ENCODE results near the gene LPAR5.
A peak's percentile ranks its signal among the peaks of the same experiment; 100 is the strongest.

The LPAR5 gene

DNA sequence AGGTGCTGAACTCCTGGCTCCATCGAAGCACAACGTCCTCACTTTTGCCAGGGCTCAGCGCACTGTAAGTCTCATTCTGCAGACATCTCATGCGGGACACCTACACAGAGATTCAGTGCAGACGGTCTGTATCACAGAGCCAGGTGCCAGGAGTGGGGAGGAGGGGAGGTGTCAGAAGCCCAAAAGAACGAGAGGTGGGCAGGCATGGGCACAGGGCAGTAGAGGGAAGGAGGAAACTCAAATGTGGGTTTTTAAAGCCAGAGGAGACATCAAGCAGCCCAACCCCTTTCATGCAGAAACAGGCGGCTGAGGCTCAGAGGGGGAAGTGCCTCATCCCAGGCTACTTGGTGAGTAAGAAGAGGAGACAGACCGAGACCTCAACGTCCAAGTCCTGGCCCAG, 2.5 kb upstream of the LPAR5 start:
- DNase-seq (ENCODE audit: low spot score), result no peak

DNA sequence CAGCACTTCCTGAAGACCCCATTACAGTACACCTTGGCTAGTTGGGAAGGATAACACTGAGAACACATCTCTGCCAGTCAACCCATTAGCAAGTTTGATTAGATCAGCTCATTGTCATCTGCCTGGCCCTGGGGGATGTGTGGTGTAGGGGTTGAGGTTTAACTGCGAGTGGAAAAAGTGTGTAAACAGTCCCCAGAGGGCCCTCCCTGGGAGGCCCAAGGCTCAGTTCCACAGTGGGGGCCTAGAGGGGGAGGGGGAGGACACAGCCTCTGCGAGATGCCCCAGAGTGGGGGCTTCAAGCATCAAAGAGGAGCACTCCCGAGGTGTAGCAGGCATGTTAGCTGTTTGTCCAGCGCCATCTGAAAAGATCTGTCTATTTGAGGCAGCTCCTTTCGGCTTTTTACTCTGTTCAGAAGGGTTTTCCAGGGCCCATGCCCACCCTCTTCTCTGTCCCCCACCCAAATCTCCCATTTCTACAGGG, 344 bp downstream of the LPAR5 start:
- DNase-seq (ENCODE audit: low spot score), result no peak

DNA sequence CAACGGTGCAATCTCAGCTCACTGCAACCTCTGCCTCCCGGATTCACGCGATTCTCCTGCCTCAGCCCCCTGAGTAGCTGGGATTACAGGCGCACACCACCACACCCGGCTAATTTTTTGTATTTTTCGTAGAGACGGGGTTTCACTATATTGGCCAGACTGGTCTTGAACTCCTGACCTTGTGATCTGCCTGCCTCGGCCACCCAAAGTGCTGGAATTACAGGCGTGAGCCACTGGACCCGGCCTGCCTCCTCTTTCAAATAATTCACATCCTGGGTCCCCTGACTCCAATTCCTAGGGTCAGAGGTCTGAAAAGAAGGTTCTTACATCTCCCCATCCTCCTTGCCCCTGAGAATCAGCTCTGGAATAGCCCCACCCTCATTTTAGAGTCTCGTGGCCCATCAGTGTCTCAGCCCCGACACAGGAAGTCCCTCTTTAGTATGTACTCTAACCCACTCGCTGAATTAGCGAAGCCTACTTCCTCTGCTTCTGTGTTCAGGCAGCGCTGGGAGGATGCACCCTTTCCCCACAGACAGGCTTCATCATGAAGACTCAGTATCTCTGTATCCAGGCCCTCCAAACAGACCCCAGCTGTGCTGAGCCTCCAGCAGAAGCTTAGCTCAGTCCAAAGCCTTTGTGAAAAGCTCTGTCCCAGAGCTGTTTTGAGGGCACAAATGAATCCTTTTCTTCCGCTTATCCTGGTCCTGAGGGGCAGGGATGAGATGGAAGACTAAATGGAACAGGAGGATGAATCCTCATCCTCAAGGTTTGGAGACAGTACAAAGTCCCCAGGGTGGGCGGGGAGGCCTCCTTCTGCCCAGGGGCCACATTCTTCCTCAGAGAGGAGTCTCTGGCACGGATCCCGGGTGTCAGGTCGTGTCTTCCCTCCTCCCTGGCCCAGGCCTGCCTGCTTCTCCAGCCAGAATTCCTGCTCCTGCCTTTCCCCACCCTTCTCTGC, 3.5 kb downstream of the LPAR5 start:
- no peak for DNase-seq (ENCODE audit: low spot score)

DNA sequence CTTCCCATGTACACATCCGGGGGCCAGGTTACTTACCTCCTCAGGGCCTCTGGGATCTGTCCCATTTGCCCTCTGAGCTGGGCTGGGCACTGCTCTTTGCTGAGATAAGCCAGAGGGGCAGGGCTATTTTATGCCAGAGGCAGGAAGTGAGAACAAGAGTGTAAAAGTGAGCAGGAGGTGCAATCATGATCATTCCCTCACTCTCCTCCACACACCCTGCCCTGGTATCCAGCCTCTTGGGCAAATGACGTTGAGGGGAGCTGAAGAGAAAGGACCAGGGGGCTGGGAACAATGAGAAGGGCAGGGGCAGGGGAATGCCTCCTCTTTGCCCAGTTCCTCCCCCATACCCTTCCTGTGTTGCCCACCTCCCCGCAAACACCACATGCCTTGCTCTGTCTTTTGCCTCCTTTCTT, 4.2 kb downstream of the LPAR5 start:
- no peak for DNase-seq (ENCODE audit: low spot score)

DNA sequence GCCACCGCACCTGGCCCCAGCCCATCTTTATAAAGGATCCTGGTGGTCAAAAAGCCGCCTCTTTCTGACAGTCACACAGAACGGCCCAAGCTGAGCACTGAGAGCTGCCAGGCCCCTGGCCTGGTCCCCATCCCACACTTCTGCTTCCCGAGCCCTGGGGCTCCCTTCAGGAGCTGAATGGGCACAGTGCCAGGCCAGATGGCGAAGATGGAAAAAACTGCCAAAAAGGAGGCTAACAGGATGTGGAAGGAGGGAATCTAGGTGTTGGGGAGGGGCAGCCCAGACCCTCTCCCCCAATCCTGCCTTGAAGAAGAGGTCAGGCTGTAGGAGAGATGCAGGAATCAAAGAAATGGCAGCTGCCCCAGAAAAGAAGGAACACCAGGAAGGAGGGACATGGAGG, 5.0 kb downstream of the LPAR5 start:
- no peak for DNase-seq (ENCODE audit: low spot score)

DNA sequence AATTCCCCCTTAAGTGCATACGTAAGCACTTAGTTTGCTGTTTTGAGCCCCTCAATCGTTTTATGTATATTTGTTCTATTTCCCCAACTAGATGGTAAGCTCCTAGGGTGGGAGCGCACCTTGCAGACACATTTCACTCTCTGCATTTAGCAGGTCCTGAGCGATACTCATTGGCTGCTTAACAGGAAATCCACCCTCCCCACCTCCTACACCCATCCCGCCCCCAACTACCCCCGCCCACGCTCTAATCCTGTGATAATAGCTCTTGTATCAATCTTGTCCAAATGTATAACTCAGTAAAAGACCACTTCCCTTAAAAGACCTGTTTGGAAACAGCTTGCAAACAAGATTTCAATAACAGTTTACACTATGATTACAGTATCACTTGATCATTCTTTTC, 8.1 kb downstream of the LPAR5 start:
- no peak for DNase-seq (ENCODE audit: low spot score)

DNA sequence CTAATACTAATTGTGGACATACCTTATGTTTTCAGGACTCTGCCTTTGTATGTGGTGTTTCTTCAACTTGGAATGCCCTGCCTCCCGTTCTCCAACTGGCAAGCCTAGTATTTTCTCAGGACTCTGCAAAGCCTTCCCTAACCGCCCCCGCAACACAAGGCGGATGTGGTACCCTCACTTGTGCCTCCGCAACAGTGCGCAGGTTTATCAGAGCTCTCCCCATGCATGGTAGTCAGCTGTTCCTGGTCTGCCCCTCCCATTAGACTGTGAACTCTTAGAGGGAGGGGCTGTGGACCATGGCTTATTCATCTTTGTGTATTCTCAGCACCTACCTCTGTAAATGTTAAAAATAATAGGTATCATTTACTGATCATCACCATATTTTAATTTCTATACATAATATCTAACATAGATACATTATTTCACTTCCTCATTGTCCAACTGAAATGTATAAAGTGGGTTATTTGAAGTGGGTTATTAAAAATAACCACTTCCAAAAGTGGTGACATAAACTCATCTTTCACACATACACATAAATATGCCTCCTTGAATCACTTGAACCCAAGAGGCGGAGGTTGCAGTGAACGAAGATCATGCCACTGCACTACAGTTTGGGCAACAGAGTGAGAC, 9.0 kb downstream of the LPAR5 start:
- DNase-seq (ENCODE audit: low spot score), result no peak

DNA sequence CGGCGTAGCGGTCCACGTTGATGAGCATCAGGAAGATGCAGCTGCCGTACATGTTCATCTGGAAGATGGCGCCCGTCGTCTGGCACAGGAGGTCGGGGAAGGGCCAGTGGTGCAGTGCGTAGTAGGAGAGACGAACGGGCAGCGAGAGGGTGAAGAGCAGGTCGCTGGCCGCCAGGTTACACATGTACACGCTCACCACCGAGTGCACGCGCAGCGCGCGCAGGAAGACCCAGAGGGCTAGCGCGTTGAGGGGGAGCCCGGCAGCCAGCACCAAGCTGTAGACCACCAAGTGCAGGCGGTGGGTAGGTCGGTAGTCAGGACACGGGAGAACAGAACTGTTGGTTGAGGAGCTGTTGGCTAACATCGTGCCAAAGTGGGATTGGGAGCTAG, 14.9 kb downstream of the LPAR5 start:
- no peak for DNase-seq (ENCODE audit: low spot score)

DNA sequence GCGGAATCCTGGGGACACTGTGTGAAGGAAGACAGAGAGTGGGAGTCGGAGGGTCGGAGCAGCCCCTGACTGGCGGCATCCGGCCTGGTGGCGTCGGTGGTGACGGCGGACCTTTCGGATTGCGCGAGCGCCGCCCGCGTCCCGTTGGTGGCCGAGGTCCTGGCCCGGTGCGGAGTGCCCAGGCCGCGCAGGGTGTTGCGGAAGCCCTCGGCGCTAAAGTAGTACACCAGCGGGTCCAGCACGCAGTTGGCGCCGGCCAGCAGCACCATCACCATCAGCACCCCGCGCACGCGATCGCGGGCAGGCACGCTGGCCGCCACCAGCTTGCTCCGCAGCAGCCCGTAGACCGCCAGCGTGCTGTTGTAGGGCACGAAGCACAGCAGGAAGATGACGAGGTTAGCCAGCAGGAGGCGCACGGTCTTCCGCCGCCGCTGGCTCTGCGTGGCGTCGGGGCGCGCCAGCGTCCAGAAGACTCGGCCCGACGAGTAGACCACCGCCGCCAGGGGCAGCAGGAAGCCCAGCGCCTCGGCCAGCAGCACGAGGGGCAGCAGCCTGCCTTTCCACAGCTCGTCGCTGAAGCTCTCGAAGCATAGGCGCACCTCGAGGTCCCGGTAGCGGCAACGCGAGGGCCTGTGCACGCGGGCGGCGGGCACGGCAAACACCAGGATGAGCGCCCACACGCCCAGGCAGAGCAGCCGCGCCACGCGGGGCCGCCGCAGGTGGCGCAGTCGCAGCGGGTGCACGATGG, 15.4 kb downstream of the LPAR5 start:
- DNase-seq (ENCODE audit: low spot score), result peak; percentile 88

DNA sequence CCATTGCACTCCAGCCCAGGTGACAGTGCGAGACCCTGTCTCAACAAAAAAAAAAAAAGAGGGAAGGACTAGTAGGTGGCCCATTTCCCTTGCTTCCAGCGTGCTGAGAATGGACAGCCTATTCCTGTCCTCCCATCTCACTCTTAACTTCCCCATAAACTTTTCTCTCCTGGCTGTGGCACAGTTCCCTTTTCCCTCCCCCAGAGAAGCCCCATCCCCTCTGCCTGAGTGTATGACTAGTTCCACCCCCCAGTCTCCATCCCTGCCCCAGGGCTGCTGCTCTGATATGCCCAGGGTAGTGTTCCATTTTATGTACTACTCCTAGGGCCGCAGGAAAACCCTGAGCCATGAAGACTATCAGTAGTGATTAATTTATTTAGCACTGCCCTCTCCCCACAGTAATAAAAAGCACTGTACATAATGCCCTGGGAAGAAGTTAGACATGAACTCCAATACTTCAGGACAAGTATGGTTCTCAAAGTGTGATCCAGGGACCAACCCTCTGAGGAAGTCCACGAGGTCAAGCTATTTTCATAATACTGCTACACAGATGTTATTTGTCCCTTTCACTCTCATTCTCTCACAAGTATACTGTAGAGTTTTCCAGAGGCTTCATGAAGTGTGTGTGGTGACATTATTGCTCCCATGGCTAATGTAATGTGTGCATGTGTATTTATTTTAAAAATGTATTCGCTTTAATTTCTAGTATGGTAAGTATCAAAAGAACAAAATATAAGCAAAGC, 17.1 kb downstream of the LPAR5 start:
- DNase-seq (ENCODE audit: low spot score), result no peak

DNA sequence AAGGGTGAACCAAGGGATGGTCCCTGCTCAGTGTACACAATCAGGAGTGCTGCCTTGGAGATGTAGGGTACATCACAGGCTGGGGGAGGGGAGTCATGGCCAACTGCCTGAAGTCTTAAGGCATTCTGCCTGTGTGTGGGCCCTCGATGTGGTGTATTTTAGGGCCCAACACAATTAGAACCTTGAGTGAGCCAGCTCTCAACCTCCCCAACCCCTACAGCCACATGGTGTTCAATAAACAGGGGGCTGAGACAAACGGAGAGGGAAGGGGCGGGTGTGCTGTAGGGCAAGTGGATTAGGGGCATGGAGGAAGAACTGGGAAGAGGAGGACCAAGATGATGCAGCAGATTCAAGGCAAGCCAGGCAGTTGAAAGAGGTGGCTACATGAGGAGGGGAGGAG, 20.0 kb downstream of the LPAR5 start:
- no peak for DNase-seq (ENCODE audit: low spot score)

DNA sequence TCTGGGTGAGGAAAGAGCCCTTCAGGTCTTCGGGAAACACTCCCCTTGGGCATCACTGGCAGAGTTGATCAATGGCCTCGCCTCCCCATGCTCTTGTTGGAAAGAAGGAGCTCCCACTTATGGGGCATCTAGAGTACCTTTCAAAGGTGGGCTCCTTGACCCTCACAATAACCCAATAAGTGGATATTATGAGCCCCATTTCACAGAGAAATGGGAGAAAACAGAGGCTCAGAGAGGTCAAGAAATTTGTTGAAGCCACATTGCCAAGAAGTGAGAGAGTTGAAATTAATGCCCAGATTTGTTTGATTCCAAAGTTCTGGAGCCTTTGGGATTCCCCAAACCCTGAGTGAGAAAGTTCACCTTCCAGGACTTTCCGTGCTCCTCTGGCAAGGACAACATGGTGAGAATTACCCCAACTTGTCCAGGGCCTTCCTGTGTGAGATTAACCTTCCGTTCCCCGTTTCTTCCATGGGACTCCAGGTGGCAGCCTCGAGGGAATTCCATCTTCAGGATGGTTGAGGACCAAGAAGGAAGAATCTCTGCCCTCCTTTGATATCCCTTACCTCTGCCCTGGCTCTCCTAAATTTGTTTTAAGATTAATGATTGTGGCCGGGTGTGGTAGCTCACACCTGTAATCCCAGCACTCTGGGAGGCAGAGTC, 21.1 kb downstream of the LPAR5 start:
- no peak for DNase-seq (ENCODE audit: low spot score)

DNA sequence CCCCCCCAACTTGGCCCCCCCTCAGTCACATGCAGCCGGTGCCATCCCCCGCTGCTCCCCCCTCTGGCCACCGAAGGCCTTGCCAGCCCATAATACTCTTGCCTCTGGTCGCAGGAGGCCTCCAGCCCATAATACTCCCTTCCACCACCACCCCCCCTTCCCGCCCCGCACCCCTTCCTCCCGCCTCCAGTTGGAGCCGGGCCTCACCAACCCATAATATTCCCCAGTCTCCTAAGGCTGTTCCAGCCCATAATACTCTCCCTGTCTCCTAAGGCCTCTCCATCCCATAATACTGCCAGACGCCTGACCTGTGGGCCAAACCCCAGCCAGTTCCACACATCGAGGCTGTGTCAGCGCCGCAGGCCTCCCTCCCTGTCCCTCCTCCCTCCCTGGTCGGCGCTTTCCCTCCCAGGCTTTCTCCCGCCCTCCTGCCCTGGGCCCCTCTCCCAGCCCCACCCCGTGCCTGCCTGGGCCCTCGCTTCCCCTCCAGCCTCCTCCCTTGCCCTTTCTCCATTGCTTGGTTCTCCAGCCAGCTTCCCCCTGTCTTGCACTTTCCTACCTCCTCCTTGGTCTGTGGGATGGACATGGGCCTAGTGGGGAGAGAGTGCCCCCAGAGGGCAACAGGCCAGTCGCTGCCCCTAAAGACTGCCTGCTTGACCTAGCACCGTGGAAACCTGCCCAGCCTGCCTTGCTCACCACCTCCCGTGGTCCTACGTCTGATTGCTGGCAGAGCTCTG, 21.8 kb downstream of the LPAR5 start:
- peak; percentile 85 for DNase-seq (ENCODE audit: low spot score)

DNA sequence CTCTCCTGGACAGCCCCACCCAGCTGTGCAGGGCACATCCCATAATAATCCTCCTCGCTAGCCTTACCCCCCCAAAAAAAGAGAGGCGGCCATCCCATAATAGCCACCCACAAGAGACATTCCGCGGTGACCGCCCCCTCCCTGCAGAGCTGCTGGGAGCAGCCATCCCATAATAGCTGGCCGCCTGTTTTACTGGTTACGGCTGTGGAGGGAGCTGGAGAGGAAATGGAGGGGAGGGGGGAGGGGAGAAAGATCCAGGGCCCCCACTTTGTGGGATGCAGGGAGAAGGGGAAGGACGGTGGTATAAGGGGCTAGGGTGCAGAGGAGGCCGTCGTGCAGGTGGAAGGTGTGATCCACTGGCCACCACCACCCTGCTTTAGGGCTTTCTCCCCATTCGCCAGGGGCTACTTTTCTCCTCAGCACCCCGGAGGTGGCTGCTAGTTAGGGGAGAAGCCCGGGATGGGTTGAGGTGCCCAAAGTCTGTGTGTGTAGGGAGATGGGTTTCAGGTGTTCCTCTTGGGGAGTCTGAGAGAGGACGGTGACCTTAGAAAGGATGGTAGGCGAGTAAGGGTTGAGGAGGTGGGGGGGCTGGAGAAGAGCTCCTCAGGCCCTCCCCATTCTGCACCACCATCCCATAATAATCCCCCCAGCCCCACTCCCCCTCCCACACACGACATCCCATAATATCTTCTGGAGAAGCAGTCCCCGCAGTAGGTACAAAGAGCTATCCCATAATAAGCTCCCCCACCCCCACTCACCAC, 22.6 kb downstream of the LPAR5 start:
- DNase-seq (ENCODE audit: low spot score), result peak; percentile 56

DNA sequence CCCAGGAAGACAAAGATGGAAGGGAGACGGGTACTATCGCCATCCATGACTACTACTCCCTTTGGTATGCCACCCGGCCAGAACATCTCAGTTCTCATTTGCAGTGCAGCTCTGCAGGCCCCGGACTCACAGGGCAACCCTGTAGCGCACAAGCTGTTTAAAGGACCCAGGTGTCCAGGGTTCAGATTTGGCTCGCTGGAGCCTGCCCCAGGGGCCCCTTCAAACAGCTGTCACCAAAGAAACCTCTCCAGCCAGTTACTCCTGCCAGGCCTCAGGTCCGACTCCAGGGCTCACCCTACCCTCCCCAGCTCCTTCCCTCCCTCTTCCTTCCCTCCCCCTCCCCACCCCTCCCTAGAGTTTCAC, 23.1 kb downstream of the LPAR5 start:
- no peak for DNase-seq (ENCODE audit: low spot score)

DNA sequence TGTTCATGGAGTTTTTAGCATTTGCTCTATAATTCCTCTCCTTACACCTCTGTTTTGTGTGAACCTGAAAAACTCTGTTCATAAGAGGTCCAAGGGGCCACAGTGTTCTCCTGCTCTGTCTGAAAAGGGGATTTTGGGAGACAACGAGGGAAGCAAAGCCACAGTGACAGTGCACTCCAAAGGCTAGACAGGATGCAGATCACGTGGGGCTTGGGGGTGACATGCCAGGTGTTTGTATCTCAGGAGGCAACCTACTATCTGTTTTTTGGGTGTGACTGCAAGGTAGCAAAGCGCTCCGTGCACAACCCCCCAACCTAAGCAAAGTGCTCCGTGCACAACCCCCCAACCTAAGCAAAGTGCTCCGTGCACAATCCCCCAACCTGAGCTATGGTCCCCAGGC, 23.5 kb downstream of the LPAR5 start:
- DNase-seq (ENCODE audit: low spot score), result no peak

DNA sequence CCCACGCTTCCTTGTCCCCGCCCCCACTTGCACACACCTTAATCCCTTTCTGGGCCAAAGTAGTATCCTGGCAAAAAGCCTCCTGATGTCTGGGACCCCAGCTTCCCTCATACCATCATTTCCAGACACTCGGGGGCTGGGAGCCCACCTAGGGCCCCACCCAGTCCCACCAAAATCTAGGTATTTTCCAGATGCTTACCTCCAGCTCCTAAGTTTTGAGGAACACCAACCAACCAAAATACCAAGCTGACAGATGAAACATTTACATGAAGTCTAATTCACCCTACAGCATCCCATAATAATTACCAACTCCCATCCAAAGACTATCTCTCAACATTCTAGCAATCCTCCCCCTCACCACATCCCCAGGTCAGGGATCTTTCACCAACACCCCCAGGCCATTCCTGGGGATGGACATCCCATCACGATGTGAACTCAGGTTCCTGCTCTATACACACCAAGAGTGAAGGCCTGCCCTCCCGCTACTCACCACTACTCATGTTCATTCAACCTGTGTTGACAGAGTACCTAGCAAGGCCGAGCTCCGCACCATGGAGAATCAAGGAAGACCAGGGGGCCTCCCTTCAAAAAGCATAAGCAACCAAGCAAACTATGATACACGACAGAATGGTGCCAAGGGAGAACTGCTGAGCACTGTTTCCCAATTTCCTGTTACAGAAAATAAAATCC, 27.0 kb downstream of the LPAR5 start:
- no peak for DNase-seq (ENCODE audit: low spot score)

DNA sequence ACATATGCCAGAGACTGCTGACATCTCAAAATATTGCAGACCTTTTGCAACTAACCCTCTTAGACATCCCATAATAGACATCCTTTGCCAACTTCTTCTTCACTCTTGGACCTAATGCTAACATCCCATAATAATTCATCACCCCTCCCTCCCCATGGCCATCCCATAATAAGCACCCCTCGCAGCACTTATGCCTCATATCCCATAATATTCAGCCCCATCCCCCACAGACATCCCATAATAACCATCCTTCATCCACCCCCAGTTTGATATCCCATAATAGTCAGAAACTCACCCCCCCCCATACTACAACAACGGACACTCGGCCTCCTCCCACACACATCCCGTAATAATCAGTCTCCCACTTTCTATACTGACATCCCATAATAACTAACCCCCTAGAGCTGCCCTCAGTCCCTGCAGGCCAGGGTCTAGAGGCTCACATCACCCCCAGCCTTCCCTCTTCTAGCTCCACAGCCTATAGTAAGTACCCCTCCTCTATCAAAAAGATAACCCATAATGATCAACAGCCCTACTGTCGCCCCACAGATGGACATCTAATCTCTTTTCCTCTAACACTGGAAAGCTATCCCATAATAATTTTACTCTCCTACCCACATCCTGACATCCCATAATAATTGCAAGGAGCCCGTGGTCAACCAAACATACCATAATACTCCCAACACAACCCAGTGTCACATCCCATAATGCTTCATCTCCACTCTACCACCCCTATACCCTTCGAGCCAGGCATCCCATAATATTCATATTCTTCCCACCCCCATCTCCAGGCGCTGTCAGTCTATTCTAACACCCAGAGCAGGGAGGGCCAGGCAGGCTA, 27.8 kb downstream of the LPAR5 start:
- DNase-seq (ENCODE audit: low spot score), result peak; percentile 39
